H1 (cell line): ENCODE results near the gene PRAMEF8. TPM values are rescaled to one million over a fixed set of nuclear protein-coding genes. Genes with fewer than 3 reads are reported as not detected.
"Not testable (repeated sequence)": the region's sequence is repeated elsewhere in the genome, so short reads cannot be mapped to it uniquely, and the experiment has no call there.

Experiments used
- CTCF ChIA-PET: fragments of 300-600 bp; sonication (Branson Sonifier 250); formaldehyde crosslinking; loops from one replicate; lab custom pipeline; 2021; ENCODE audit not compliant: partially characterized antibody; lab: Charles Lee
- POLR2A ChIA-PET: fragments of 300-600 bp; sonication (Branson Sonifier 250); formaldehyde crosslinking; loops from one replicate; lab custom pipeline; 2021; ENCODE audit warnings: inconsistent platforms; ENCODE audit not compliant: partially characterized antibody; lab: Charles Lee
- DNase-seq, 2 experiments: peaks; one replicate each; pipeline versions ENCODE4 v3.0.0 to v3.0.0-alpha.2; 2010 to 2022; ENCODE audit warnings: low spot score in 2 of 2, low read depth in 1 of 2, mixed read lengths in 1 of 2
- FAIRE-seq: peaks from 2 replicates; lab custom pipeline; 2011; peaks lifted over from hg19 to GRCh38; lab: Jason Lieb, UNC
- H2AFZ ChIP-seq: 2 replicates; pipeline ENCODE4 v1.8.1; 2012; ENCODE audit warnings: low read length, inconsistent platforms
- H2AK5ac ChIP-seq: 2 replicates; pipeline ENCODE4 v1.6.1; 2013; ENCODE audit warnings: low read depth, low read length
- H2BK120ac ChIP-seq: replicated peaks from 2 replicates; pipeline ENCODE3; 2013; ENCODE audit warnings: low read depth, low read length, inconsistent platforms
- H2BK12ac ChIP-seq: 2 replicates; pipeline ENCODE4 v1.6.1; 2013; ENCODE audit warnings: low read depth, low read length
- H2BK15ac ChIP-seq: 2 replicates; pipeline ENCODE4 v1.6.1; 2013; ENCODE audit warnings: low read length
- H2BK20ac ChIP-seq: 2 replicates; pipeline ENCODE4 v1.6.1; 2013; ENCODE audit warnings: low read length
- H2BK5ac ChIP-seq: 2 replicates; pipeline ENCODE4 v1.6.1; 2013; ENCODE audit warnings: low read depth, low read length
- H3K14ac ChIP-seq: 2 replicates; pipeline ENCODE4 v1.6.1; 2013; ENCODE audit warnings: inconsistent platforms; ENCODE audit not compliant: insufficient read length
- H3K18ac ChIP-seq: 2 replicates; pipeline ENCODE4 v1.6.1; 2013; ENCODE audit warnings: low read length; ENCODE audit errors: extremely low read depth
- H3K23ac ChIP-seq: 2 replicates; pipeline ENCODE4 v1.6.1; 2013; ENCODE audit warnings: inconsistent platforms; ENCODE audit not compliant: insufficient read length
- H3K23me2 ChIP-seq: 2 replicates; pipeline ENCODE4 v1.6.1; 2013; ENCODE audit warnings: low read depth, low read length
- H3K27ac ChIP-seq: 2 replicates; pipeline ENCODE4 v1.6.1; 2011; ENCODE audit warnings: low read depth, low read length, inconsistent platforms
- H3K27me3 ChIP-seq, 4 experiments: replicated peaks in 1 of 4; 1 replicate in 1 of 4; 2 replicates in 3 of 4; pipeline versions ENCODE4 v1.6.1 to v1.8.1; 2011 to 2013; ENCODE audit warnings: low read length in 3 of 4, mild to moderate bottlenecking in 3 of 4, inconsistent platforms in 2 of 4, mixed read lengths in 2 of 4, moderate library complexity in 1 of 4; ENCODE audit not compliant: control insufficient read depth in 3 of 4, insufficient read depth in 3 of 4; ENCODE audit errors: extremely low read depth in 1 of 4
- H3K36me3 ChIP-seq, 4 experiments: 2 replicates each; pipeline versions ENCODE4 v1.6.1 to v1.8.1; 2011 to 2013; ENCODE audit warnings: mild to moderate bottlenecking in 4 of 4, low read length in 3 of 4, moderate library complexity in 2 of 4, control low read depth in 1 of 4, inconsistent platforms in 1 of 4; ENCODE audit not compliant: insufficient read depth in 4 of 4, control insufficient read depth in 2 of 4
- H3K4ac ChIP-seq: replicated peaks from 2 replicates; pipeline ENCODE3; 2013; ENCODE audit warnings: low read length, low read depth, mixed read lengths, inconsistent platforms; ENCODE audit not compliant: insufficient read length
- H3K4me1 ChIP-seq, 4 experiments: replicated peaks in 1 of 4; 1 replicate in 1 of 4; 2 replicates in 3 of 4; pipeline versions ENCODE4 v1.6.1 to v1.8.1; 2011 to 2013; ENCODE audit warnings: low read length in 3 of 4, inconsistent platforms in 2 of 4, mixed read lengths in 1 of 4; ENCODE audit not compliant: insufficient read depth in 4 of 4, control insufficient read depth in 3 of 4
- H3K4me2 ChIP-seq, 2 experiments: 2 replicates each; pipeline versions ENCODE4 v1.6.1 to v1.8.1; 2011 to 2013; ENCODE audit warnings: low read depth in 2 of 2, low read length in 2 of 2, control low read depth in 1 of 2, inconsistent platforms in 1 of 2, mild to moderate bottlenecking in 1 of 2; ENCODE audit not compliant: insufficient read depth in 1 of 2
- H3K4me3 ChIP-seq, 4 experiments: fragments of 200-600, 300-600 bp in 1 of 4; sonication (generic), shearing (Covaris generic), sonication (Bioruptor Twin) in 1 of 4; 2 replicates each; pipeline versions ENCODE4 v1.5.1 to v1.8.1; 2011 to 2016; ENCODE audit warnings: low read length in 4 of 4, low read depth in 3 of 4, control low read depth in 2 of 4, inconsistent platforms in 2 of 4, mild to moderate bottlenecking in 2 of 4, mixed read lengths in 1 of 4, moderate library complexity in 1 of 4; ENCODE audit not compliant: insufficient read depth in 2 of 4; ENCODE audit errors: extremely low read depth in 1 of 4
- H3K56ac ChIP-seq: replicated peaks from 2 replicates; pipeline ENCODE3; 2013; ENCODE audit warnings: low read depth, mild to moderate bottlenecking, mixed read lengths, low read length, inconsistent platforms; ENCODE audit not compliant: insufficient read length
- H3K79me1 ChIP-seq: 2 replicates; pipeline ENCODE4 v1.6.1; 2013; ENCODE audit warnings: low read depth, low read length, control low read depth
- H3K79me2 ChIP-seq, 2 experiments: 2 replicates each; pipeline versions ENCODE4 v1.6.1 to v1.8.1; 2012 to 2013; ENCODE audit warnings: low read length in 2 of 2, mild to moderate bottlenecking in 2 of 2, inconsistent platforms in 1 of 2; ENCODE audit not compliant: insufficient read depth in 2 of 2, control insufficient read depth in 1 of 2
- H3K9ac ChIP-seq, 4 experiments: replicated peaks in 1 of 4; 1 replicate in 1 of 4; 2 replicates in 3 of 4; pipeline versions ENCODE4 v1.6.1 to v1.8.1; 2011 to 2013; ENCODE audit warnings: low read depth in 3 of 4, low read length in 3 of 4, control low read depth in 2 of 4, mild to moderate bottlenecking in 2 of 4, moderate library complexity in 2 of 4, inconsistent platforms in 1 of 4; ENCODE audit errors: extremely low read depth in 1 of 4
- H3K9me3 ChIP-seq, 2 experiments: 2 replicates each; pipeline versions ENCODE4 v1.6.1 to v1.8.1; 2012 to 2013; ENCODE audit warnings: mild to moderate bottlenecking in 2 of 2, moderate library complexity in 2 of 2, control low read depth in 1 of 2, inconsistent platforms in 1 of 2, low read depth in 1 of 2, low read length in 1 of 2, mixed read lengths in 1 of 2; ENCODE audit not compliant: insufficient read depth in 2 of 2
- H4K20me1 ChIP-seq, 2 experiments: replicated peaks in 1 of 2; 2 replicates each; pipeline versions ENCODE3 to v1.8.1; 2011 to 2013; ENCODE audit warnings: inconsistent platforms in 2 of 2, low read length in 2 of 2, mild to moderate bottlenecking in 1 of 2; ENCODE audit not compliant: insufficient read depth in 2 of 2, control insufficient read depth in 1 of 2
- H4K5ac ChIP-seq: 2 replicates; pipeline ENCODE4 v1.6.1; 2013; ENCODE audit warnings: low read length, low read depth, mixed read lengths, inconsistent platforms; ENCODE audit not compliant: insufficient read length
- H4K8ac ChIP-seq: 2 replicates; pipeline ENCODE4 v1.8.0; 2013; ENCODE audit warnings: mild to moderate bottlenecking, moderate library complexity, low read length, inconsistent platforms; ENCODE audit not compliant: insufficient read depth; ENCODE audit errors: extremely low read depth
- H4K91ac ChIP-seq: replicated peaks from 2 replicates; pipeline ENCODE3; 2013; ENCODE audit warnings: low read length, mixed read lengths, inconsistent platforms; ENCODE audit not compliant: insufficient read length
- WGBS, 2 experiments: shearing (Covaris generic) in 1 of 2; methylation state at CpG; one replicate each; pipeline versions ENCODE4 v1.1.6 to v1.1.7; 2013 to 2015; ENCODE audit warnings: low lambda C conversion rate in 2 of 2, mixed read lengths in 2 of 2, inconsistent platforms in 1 of 2, low coverage in 1 of 2, missing lambda C conversion rate in 1 of 2; ENCODE audit not compliant: insufficient replicate concordance in 2 of 2, insufficient coverage in 1 of 2, insufficient read length in 1 of 2; ENCODE audit errors: extremely low coverage in 1 of 2, missing lambda C conversion rate in 1 of 2; 5-methylcytosine and 5-hydroxymethylcytosine counted together
- polyA plus RNA-seq, 7 experiments: library from polyadenylated mRNA; depleted of rRNA in 3 of 7; stranded (reverse) in 5 of 7; unstranded in 2 of 7; fragments of >200 nt in 5 of 7; fragments of 200-250 nt in 2 of 7; gene quantifications; 1 replicate in 5 of 7; 2 replicates in 1 of 7; 4 replicates in 1 of 7; pipeline versions ENCODE4 v1.2.1 to v1.2.3, GENCODE V29; 2011 to 2013; ENCODE audit warnings: missing spikeins in 2 of 7, mixed read lengths in 2 of 7
- total RNA-seq: library from RNA; stranded (reverse); fragmentation: NEBNext Ultra II Directional; extraction: Animal tissue kit (Norgen Biotek cat#: 25700); gene quantifications from 2 replicates; pipeline ENCODE4 v1.2.1, GENCODE V29; 2021

The PRAMEF8 gene
- total and polyA plus RNA-seq, 2 of the 8 experiments (the other 6 are each of a cell fraction or from before 2014, with no cell fraction given), result not detected

GRCh38 chr1:13297216-13297931 lies 12.4 kb upstream of the PRAMEF8 start:
- H3K23ac ChIP-seq, H3K4me1 ChIP-seq, H3K79me2 ChIP-seq, H3K4me3 ChIP-seq, H3K4ac ChIP-seq, H3K18ac ChIP-seq, H3K27ac ChIP-seq, H2BK15ac ChIP-seq, H2BK20ac ChIP-seq, H3K14ac ChIP-seq, CTCF ChIA-PET, H4K5ac ChIP-seq, H2BK12ac ChIP-seq, H2BK5ac ChIP-seq, FAIRE-seq, H3K9ac ChIP-seq, DNase-seq, H3K27me3 ChIP-seq, H3K36me3 ChIP-seq, H2BK120ac ChIP-seq, H4K91ac ChIP-seq, H4K8ac ChIP-seq, H2AFZ ChIP-seq, H4K20me1 ChIP-seq, H3K56ac ChIP-seq, H3K4me2 ChIP-seq, H3K79me1 ChIP-seq, POLR2A ChIA-PET, H3K23me2 ChIP-seq, H2AK5ac ChIP-seq, H3K9me3 ChIP-seq: not testable (repeated sequence)
- WGBS, 2 experiments, result 100% methylated on average over 1 of the region's 5 CpGs; no CpG with 5 or more reads in 1 of the 2 experiments

GRCh38 chr1:13289030-13289429 lies 4.1 kb upstream of the PRAMEF8 start:
- H3K27ac ChIP-seq, H2AK5ac ChIP-seq, H3K9me3 ChIP-seq, H2BK120ac ChIP-seq, FAIRE-seq, H3K4ac ChIP-seq, H3K9ac ChIP-seq, H4K8ac ChIP-seq, H3K56ac ChIP-seq, DNase-seq, H3K4me3 ChIP-seq, H3K4me1 ChIP-seq, H3K14ac ChIP-seq, H3K4me2 ChIP-seq, H3K27me3 ChIP-seq, H3K18ac ChIP-seq, H2BK5ac ChIP-seq, POLR2A ChIA-PET, H3K79me1 ChIP-seq, H3K23ac ChIP-seq, H2BK15ac ChIP-seq, H4K20me1 ChIP-seq, H3K79me2 ChIP-seq, H3K36me3 ChIP-seq, H4K91ac ChIP-seq, H2AFZ ChIP-seq, CTCF ChIA-PET, H2BK12ac ChIP-seq, H3K23me2 ChIP-seq, H4K5ac ChIP-seq, H2BK20ac ChIP-seq: not testable (repeated sequence)
- no CpG with 5 or more reads among the region's 3 CpGs for WGBS, 2 experiments
